ENCODE results near the gene RFTN1.

Gene RFTN1

DNA sequence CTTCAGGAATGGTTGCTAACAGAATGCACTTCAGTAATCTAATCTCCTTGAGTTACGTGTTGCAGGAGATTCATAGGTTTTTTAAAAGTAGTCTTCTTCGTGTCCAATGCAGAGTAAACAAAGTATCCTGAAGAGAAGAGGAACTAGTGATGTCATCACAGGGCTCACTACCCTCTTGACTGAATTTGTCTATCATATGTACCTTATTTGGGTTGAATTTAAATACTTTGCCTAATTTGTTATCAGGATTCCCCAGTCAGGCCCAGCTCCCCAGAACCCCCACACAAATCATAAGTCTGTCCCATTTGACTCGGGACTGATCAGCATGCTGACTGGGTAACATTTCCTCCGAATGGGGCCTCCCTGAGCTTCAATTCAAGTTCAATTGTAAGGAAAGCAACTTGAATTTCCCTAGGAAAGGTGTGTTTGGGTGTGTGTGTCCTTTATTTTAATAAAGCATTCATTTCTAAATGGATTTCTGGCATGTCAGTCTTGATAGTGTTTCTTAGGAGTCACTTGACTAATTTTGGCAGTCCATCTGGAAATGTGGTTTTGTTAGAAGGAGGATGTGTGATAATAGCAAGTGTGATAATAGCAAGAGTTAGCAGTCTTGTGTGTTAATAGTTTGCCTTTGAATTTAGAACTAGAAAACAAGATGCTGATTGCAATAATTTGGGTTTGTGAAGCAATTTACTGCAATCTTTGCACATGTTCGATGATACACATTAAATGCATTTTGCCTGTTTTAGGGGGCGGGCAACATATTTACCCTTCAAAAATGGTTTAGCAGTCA is 226.6 kb downstream of the RFTN1 start:
- no peak for DNase-seq (ENCODE audit: low read depth in 2 of 2, low spot score in 1 of 2)

- DNase-seq (ENCODE audit: low read depth in 2 of 2, low spot score in 1 of 2): peak in 1 of 2 donors; percentile 37
Observed at GRCh38 chr3:16286161-16286560, 227.3 kb downstream of the RFTN1 start.

DNA sequence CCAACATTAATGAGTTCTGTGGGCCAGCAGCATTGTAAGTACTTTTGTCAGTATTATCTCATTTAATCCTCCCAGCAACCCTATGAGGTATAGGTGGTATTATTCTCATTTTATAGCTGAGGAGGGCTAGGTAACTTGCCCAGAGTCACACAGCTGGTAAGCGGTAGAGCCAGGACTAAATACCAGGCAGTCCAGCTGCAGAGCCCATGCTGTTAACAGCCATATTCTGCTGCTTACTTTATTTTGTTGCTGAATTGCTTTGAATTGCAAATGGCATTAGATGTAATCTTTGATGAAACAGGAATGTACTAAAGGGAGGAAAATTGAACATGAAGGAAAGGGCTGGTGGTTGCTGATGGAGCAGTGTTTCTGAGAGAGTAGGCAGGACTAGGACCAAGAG is 228.9 kb downstream of the RFTN1 start:
- no peak for DNase-seq (ENCODE audit: low read depth in 2 of 2, low spot score in 1 of 2)

GRCh38 chr3:16280671-16281070 is 232.8 kb downstream of the RFTN1 start:
- DNase-seq (ENCODE audit: low read depth in 2 of 2, low spot score in 1 of 2): no peak

- no peak for DNase-seq (ENCODE audit: low read depth in 2 of 2, low spot score in 1 of 2)
Observed at GRCh38 chr3:16279010-16279801, 234.3 kb downstream of the RFTN1 start.

DNA sequence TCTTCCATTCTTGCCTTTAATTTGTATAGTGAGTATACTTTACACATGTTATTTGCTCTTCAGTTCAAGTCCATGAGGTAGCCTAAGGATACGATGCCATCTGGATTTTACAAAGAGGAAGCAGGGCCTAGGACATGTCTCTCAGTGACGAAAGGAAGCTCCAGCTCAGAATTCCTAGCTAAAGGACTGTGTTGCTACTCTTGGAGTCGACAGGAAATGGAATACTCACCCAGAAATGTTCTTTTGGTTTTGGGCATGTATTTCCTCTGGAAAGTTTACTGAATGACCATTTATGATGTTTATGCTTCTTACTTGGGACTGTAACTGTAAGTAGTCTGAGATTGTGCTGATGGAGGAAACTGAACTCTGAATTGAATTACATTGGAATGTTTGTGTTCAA is 236.0 kb downstream of the RFTN1 start:
- DNase-seq (ENCODE audit: low read depth in 2 of 2, low spot score in 1 of 2): no peak

- no peak for DNase-seq (ENCODE audit: low read depth in 2 of 2, low spot score in 1 of 2)
Observed at GRCh38 chr3:16273867-16274266, 239.6 kb downstream of the RFTN1 start.

DNA sequence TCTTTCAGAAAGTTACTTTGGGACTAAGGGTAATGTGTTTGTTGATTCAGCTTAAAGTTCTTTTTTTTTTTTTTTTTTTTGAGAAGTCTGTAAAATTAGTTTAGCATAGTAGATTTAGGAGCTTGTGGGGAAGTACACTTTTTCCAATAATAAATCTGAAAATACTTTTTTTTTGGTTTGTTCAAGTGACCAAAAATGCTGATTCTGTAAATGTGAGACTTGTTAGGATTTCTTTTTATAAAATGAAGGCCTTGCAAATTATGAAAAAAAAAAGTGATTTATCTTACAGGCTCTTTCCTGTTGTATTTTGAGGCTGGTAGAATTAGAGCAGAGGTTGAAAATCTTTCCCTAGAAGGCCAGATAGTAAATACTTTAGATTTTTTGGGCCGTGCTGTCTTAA is 240.9 kb downstream of the RFTN1 start:
- no peak for DNase-seq (ENCODE audit: low read depth in 2 of 2, low spot score in 1 of 2)

GRCh38 chr3:16270855-16271254 is 242.6 kb downstream of the RFTN1 start:
- no peak for DNase-seq (ENCODE audit: low read depth in 2 of 2, low spot score in 1 of 2)

- no peak for DNase-seq (ENCODE audit: low read depth in 2 of 2, low spot score in 1 of 2)
Observed at GRCh38 chr3:16266714-16267113, 246.8 kb downstream of the RFTN1 start.

All from stimulated activated CD8-positive, alpha-beta memory T cell treated with anti-CD3 and anti-CD28 coated beads, Interleukin-4, amount 100 ng/mL, for 4 hours (primary cell).